ENCODE results near the gene ABL1.

- no peak for TF ChIP-seq POLR2A (IDR thresholded peaks at IDR 0.05)
- TF ChIP-seq, protein P1, sequence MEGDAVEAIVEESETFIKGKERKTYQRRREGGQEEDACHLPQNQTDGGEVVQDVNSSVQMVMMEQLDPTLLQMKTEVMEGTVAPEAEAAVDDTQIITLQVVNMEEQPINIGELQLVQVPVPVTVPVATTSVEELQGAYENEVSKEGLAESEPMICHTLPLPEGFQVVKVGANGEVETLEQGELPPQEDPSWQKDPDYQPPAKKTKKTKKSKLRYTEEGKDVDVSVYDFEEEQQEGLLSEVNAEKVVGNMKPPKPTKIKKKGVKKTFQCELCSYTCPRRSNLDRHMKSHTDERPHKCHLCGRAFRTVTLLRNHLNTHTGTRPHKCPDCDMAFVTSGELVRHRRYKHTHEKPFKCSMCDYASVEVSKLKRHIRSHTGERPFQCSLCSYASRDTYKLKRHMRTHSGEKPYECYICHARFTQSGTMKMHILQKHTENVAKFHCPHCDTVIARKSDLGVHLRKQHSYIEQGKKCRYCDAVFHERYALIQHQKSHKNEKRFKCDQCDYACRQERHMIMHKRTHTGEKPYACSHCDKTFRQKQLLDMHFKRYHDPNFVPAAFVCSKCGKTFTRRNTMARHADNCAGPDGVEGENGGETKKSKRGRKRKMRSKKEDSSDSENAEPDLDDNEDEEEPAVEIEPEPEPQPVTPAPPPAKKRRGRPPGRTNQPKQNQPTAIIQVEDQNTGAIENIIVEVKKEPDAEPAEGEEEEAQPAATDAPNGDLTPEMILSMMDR (IDR thresholded peaks at IDR 0.05), result no peak
These were observed 9.8 kb upstream of the ABL1 start for GRCh38 chr9:130825351-130825651.

All from esophagus squamous epithelium (tissue), 4 donors.